Measurements from ENCODE around the gene PRLHR.

The PRLHR gene

GRCh38 chr10:118633786-118634185 is 38.3 kb upstream of the PRLHR start:
- Histone ChIP-seq H3K9me3 (ENCODE audit: insufficient read depth, low read length) (no peaks in the 10 kb centered on the region), H3K27me3 (ENCODE audit: low read depth, low read length) (no peaks in the 10 kb centered on the region; the same call in 1 of the 2 replicates), H3K4me2 (ENCODE audit: low read length) (no peak overlapping the region), H3K4me1 (ENCODE audit: low read length) (no peaks in the 10 kb centered on the region), H3K36me3 (replicated peaks; ENCODE audit: low read depth, low read length) (no peaks in the 10 kb centered on the region), H3K27ac (ENCODE audit: low read length) (no peak overlapping the region), H3K4me3 (ENCODE audit: low read length) (no peak overlapping the region), H4K20me1 (ENCODE audit: insufficient read depth, low read length) (no peaks in the 10 kb centered on the region), H3K79me2 (ENCODE audit: low read length) (no peaks in the 10 kb centered on the region), H3K9ac (ENCODE audit: low read length) (no peak overlapping the region), H2AFZ (ENCODE audit: low read depth, low read length) (no peak overlapping the region)
- TF ChIP-seq EZH2phosphoT487 (IDR thresholded peaks at IDR 0.05; ENCODE audit: low read depth), result no peak
- TF ChIP-seq CTCF (IDR thresholded peaks at IDR 0.05; ENCODE audit: low read depth, low read length), result no peak

GRCh38 chr10:118629211-118629610 is 33.8 kb upstream of the PRLHR start:
- Histone ChIP-seq H2AFZ (ENCODE audit: low read depth, low read length) (no peak overlapping the region), H3K36me3 (replicated peaks; ENCODE audit: low read depth, low read length) (no peaks in the 10 kb centered on the region), H3K4me1 (ENCODE audit: low read length) (no peaks in the 10 kb centered on the region), H4K20me1 (ENCODE audit: insufficient read depth, low read length) (no peaks in the 10 kb centered on the region), H3K9ac (ENCODE audit: low read length) (no peak overlapping the region), H3K79me2 (ENCODE audit: low read length) (no peaks in the 10 kb centered on the region), H3K27me3 (ENCODE audit: low read depth, low read length) (no peaks in the 10 kb centered on the region; the same call in 1 of the 2 replicates), H3K27ac (ENCODE audit: low read length) (no peak overlapping the region), H3K9me3 (ENCODE audit: insufficient read depth, low read length) (no peaks in the 10 kb centered on the region), H3K4me2 (ENCODE audit: low read length) (no peak overlapping the region), H3K4me3 (ENCODE audit: low read length) (no peak overlapping the region)
- TF ChIP-seq EZH2phosphoT487 (IDR thresholded peaks at IDR 0.05; ENCODE audit: low read depth), result no peak

GRCh38 chr10:118628397-118628796 is 32.9 kb upstream of the PRLHR start:
- no peak overlapping the region for H2AFZ ChIP-seq (ENCODE audit: low read depth, low read length)
- no peak overlapping the region for H3K27ac ChIP-seq (ENCODE audit: low read length)
- no peaks in the 10 kb centered on the region for H3K4me1 ChIP-seq (ENCODE audit: low read length)
- H3K79me2 ChIP-seq (ENCODE audit: low read length), result no peaks in the 10 kb centered on the region
- no peaks in the 10 kb centered on the region; the same call in 1 of the 2 replicates for H3K27me3 ChIP-seq (ENCODE audit: low read depth, low read length)
- H3K36me3 ChIP-seq (replicated peaks; ENCODE audit: low read depth, low read length), result no peaks in the 10 kb centered on the region
- H4K20me1 ChIP-seq (ENCODE audit: insufficient read depth, low read length), result no peaks in the 10 kb centered on the region
- H3K9ac ChIP-seq (ENCODE audit: low read length), result no peak overlapping the region
- no peak overlapping the region for H3K4me2 ChIP-seq (ENCODE audit: low read length)
- H3K9me3 ChIP-seq (ENCODE audit: insufficient read depth, low read length), result no peaks in the 10 kb centered on the region
- TF ChIP-seq EZH2phosphoT487 (IDR thresholded peaks at IDR 0.05; ENCODE audit: low read depth), result no peak
- TF ChIP-seq CTCF (IDR thresholded peaks at IDR 0.05; ENCODE audit: low read depth, low read length), result no peak
- H3K4me3 ChIP-seq (ENCODE audit: low read length), result no peak overlapping the region

- Histone ChIP-seq H3K9ac (ENCODE audit: low read length) (no peak overlapping the region), H3K9me3 (ENCODE audit: insufficient read depth, low read length) (no peaks in the 10 kb centered on the region), H2AFZ (ENCODE audit: low read depth, low read length) (no peak overlapping the region), H3K4me2 (ENCODE audit: low read length) (no peak overlapping the region), H3K4me3 (ENCODE audit: low read length) (no peak overlapping the region), H3K27me3 (ENCODE audit: low read depth, low read length) (no peaks in the 10 kb centered on the region; the same call in 1 of the 2 replicates), H3K36me3 (replicated peaks; ENCODE audit: low read depth, low read length) (no peaks in the 10 kb centered on the region), H4K20me1 (ENCODE audit: insufficient read depth, low read length) (no peaks in the 10 kb centered on the region), H3K4me1 (ENCODE audit: low read length) (no peaks in the 10 kb centered on the region), H3K79me2 (ENCODE audit: low read length) (no peaks in the 10 kb centered on the region), H3K27ac (ENCODE audit: low read length) (no peak overlapping the region)
- TF ChIP-seq CTCF (IDR thresholded peaks at IDR 0.05; ENCODE audit: low read depth, low read length) (peak; percentile 18; the same call in 1 of the 2 replicates), EZH2phosphoT487 (IDR thresholded peaks at IDR 0.05; ENCODE audit: low read depth) (no peak)
Measured at GRCh38 chr10:118626953-118627352, 31.5 kb upstream of the PRLHR start.
